Vagina (tissue), 2 donors: ENCODE results near the gene THOC5.

Experiments
- CTCF ChIP-seq, 3 experiments: fragments of 450-650 bp in 2 of 3; fragments of 200-600 bp in 1 of 3; sonication (generic) in 1 of 3; IDR thresholded peaks; one replicate each; pipeline ENCODE4 v1.5.1; 2017 to 2019; ENCODE audit warnings: antibody characterized with exemption in 3 of 3, mild to moderate bottlenecking in 2 of 3, moderate library complexity in 2 of 3
- POLR2AphosphoS5 ChIP-seq, 2 donors: sonication (generic); formaldehyde crosslinking; IDR thresholded peaks; one replicate each; pipeline ENCODE4 v1.9.0; 2017; ENCODE audit warnings: antibody characterized with exemption in 2 of 2, mild to moderate bottlenecking in 2 of 2, low read depth in 1 of 2; ENCODE audit not compliant: insufficient read depth in 1 of 2

GRCh38 chr22:29480512-29481264 lies 72.9 kb downstream of the THOC5 start:
- no peak for TF ChIP-seq CTCF (IDR thresholded peaks at IDR 0.05)
- TF ChIP-seq POLR2AphosphoS5 (IDR thresholded peaks at IDR 0.05; ENCODE audit: insufficient read depth in 1 of 2, low read depth in 1 of 2), result no peak
